LNCAP (cell line): ENCODE results near the gene KLHDC9.

ENCODE experiments used
- TF ChIP-seq, protein P1 (sequence below): fragments of 450-650 bp; IDR thresholded peaks from 2 replicates; pipeline ENCODE4 v1.5.1; 2017; ENCODE audit warnings: mild to moderate bottlenecking

KLHDC9 gene

DNA sequence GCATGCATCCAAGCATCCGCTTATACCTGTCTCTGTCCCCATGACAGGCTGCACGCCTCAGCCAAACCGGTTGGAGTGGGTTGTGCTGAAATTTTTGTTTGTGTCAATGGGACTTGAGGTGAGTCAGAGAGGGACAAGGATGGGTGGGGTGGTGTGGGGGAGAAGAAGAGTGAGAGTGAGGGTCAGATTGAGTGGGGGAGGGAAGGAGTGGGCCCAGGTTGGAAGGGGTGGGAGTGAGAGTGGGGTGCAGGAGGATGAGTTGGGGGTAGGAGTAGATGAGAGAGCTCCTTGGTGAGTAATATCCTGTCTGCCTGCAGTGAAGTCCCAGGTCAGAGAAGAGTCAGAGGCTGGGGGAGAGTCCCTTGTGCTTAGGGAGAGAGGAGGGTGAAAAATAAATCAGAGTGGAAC, 5.5 kb upstream of the KLHDC9 start:
- TF ChIP-seq, protein P1, sequence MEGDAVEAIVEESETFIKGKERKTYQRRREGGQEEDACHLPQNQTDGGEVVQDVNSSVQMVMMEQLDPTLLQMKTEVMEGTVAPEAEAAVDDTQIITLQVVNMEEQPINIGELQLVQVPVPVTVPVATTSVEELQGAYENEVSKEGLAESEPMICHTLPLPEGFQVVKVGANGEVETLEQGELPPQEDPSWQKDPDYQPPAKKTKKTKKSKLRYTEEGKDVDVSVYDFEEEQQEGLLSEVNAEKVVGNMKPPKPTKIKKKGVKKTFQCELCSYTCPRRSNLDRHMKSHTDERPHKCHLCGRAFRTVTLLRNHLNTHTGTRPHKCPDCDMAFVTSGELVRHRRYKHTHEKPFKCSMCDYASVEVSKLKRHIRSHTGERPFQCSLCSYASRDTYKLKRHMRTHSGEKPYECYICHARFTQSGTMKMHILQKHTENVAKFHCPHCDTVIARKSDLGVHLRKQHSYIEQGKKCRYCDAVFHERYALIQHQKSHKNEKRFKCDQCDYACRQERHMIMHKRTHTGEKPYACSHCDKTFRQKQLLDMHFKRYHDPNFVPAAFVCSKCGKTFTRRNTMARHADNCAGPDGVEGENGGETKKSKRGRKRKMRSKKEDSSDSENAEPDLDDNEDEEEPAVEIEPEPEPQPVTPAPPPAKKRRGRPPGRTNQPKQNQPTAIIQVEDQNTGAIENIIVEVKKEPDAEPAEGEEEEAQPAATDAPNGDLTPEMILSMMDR = no peak

DNA sequence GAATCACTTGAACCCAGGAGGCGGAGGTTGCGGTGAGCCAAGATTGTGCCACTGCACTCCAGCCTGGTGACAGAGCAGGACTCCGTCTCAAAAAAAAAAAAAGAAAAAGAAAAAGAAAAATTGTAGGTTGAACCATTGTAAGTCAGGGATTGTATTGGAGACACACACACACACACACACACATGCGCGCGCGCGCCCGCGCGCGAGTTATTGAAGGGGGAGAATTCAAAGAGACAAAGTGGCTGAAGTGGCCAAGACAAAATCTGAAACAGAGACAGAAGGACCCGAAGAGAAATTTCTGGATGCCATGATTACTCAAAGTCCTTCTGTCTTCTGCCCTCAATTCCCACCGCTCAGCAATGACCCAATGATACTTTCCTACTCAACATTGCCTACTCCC, 3.7 kb upstream of the KLHDC9 start:
- TF ChIP-seq, protein P1 = no peak

DNA sequence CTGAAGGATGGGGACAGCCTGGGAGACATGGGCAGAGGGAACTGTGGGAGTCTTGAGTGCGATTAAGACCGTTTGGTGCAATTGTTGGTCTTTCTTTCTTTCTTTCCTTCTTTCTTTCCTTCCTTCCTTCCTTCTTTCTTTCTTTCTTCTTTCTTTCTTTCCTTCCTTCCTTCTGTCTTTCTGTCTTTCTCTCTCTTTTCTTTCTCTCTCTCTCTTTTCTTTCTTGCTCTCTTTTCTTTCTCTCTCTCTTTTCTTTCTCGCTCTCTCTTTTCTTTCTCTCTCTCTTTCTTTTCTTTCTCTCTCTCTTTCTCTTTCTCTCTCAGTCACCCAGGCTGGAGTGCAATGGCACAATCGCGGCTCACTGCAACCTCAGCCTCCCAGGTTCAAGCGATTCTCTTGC, 2.9 kb upstream of the KLHDC9 start:
- TF ChIP-seq, protein P1 = no peak

DNA sequence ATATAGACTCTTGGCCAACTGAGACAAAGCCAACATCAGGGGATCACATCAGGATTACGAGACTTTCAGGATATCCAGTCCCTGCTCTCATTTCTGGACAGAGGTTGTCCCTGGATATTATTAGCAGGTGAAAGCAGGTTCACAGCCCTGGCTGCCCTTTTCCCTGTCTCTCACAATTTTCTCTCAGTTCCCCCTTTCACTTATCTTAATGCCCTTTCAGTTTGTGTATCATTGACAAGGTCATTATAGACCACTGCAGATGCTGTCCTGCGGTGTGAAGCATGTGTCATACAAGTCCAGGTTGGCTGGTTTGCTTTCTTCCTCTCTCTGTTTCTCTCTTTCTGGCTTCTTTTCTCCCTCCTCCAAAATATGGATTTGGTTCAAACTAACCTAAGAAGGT, 2.1 kb upstream of the KLHDC9 start:
- TF ChIP-seq, protein P1 = no peak

DNA sequence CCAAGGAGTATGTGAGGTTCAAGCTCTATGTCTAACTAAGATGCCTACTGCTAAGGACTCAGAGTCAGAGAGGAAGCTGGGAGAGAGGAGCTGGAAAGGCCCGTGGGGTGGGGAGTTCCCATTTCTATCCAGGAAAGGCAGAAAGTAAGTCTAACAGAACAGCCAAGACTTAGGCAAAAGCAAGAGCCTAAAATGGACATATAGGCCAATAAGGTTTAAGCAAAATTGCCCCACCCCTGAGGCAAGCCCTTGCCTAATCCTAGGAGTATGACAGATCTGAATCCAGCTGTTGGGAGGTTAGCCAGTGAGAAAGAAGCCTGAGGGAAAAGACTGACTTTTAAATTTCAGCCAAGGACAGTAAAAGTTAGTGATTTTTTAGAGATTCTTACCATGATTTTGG, 1.6 kb upstream of the KLHDC9 start:
- TF ChIP-seq, protein P1 = no peak

DNA sequence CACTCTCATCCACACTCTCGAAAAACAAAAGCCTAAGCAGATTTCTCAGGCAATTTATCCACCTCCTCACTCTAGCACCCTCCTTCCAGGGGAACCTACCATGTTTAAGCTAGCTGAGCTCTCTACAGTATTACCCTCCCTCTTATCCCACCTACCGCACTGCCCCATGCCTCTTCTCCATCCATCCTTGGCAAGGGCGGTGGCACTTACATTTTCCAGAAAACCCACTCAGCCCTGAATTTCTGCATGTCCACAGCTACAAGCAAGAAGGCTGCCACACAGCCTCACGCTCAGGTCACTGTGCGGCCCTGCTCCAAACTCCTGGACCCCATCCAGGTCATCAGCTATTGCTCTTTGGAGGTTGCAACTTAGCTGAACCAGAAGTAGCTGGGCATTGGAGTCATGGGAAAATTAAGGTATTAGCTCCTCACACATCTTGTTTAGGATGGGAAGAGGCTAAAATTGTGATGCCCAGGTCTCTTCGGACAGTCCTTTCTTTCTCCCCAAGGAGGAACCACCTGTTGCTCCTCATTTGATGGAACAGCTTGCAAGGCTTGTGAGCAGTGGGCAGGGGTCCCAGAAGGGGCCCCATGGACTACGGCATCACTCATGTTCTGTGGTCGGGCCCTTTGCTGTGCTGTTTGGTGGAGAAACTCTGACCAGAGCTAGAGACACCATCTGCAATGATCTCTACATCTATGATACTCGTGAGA, 1.1 kb downstream of the KLHDC9 start:
- TF ChIP-seq, protein P1 = no peak

DNA sequence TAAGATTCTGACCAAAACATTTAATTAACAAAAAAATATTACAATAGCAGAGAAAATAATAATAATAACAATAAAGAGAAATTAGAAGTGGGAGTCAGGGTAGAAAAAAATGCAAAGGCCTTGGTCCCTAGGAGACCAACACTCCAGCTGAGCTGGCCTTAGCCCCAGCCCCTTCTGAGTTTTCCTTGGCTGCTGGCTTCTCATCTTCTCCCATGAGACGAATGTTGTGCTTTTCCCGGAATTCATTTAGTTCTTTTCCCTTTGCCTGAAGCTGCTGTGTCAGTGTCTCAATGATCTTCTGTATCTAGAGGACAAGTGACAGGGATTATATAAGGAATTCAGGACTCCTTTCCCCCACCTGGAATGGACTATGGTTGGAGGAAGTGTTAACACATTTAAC, 2.4 kb downstream of the KLHDC9 start:
- TF ChIP-seq, protein P1 = no peak

DNA sequence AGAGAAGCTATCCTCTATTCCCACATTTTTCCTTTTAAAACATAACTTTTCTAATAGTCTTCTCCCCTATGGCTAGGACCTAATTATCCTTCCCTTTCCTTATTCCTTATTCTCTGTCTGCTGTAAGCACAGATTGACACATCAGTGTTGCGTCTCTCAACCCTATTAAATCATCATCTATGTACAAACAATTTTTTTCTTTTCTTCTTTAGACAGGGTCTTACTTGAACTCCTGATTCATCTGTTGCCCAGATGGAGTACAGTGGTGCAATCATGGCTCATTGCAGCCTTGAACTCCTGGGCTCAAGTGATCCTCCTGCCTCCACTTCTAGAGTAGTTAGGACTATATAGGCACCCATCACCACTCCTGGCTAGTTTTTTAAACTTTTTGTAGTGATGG, 8.3 kb downstream of the KLHDC9 start:
- TF ChIP-seq, protein P1 = no peak
